Retinal pigment epithelial cell (primary cell): ENCODE measurements around the gene HECTD1.
"Not testable (repeated sequence)": the region's sequence is repeated elsewhere in the genome, so short reads cannot be mapped to it uniquely, and the experiment has no call there.

Experiments
- DNase-seq: peaks from one replicate; pipeline ENCODE4 v3.0.0-alpha.2; 2010; ENCODE audit warnings: low read depth
- H3K4me3 ChIP-seq: 2 replicates; pipeline ENCODE4 v1.5.1; 2011; ENCODE audit warnings: mild to moderate bottlenecking, low read length, control low read depth, moderate library complexity
- CTCF ChIP-seq: conservative IDR thresholded peaks from 2 replicates; pipeline ENCODE4 v1.5.1; 2011; ENCODE audit warnings: low read depth, low read length, control low read depth, inconsistent platforms

Gene HECTD1

GRCh38 chr14:31060253-31060875, 147.2 kb downstream of the HECTD1 start:
- no peak for TF ChIP-seq CTCF
- no peak overlapping the region for H3K4me3 ChIP-seq
- DNase-seq = no peak

GRCh38 chr14:31059152-31059924, 148.3 kb downstream of the HECTD1 start:
- no peak for TF ChIP-seq CTCF
- H3K4me3 ChIP-seq = no peak overlapping the region
- peak; percentile 20 for DNase-seq

- H3K4me3 ChIP-seq = no peak overlapping the region
- no peak for DNase-seq
- no peak for TF ChIP-seq CTCF
Observed at GRCh38 chr14:31057701-31058364, 149.8 kb downstream of the HECTD1 start.

- TF ChIP-seq CTCF = no peak
- DNase-seq = no peak
- no peak overlapping the region for H3K4me3 ChIP-seq
Observed at GRCh38 chr14:31057035-31057434, 150.6 kb downstream of the HECTD1 start.

- DNase-seq, H3K4me3 ChIP-seq: not testable (repeated sequence)
Observed at GRCh38 chr14:31052905-31053586, 154.5 kb downstream of the HECTD1 start.

GRCh38 chr14:31051511-31051910, 156.1 kb downstream of the HECTD1 start:
- no peak for TF ChIP-seq CTCF
- DNase-seq = no peak
- H3K4me3 ChIP-seq = no peak overlapping the region

GRCh38 chr14:31051023-31051422, 156.6 kb downstream of the HECTD1 start:
- DNase-seq = no peak
- no peak for TF ChIP-seq CTCF
- no peak overlapping the region for H3K4me3 ChIP-seq
